Mesenchymal stem cell (in vitro differentiated cells and primary cell): ENCODE results near the gene RMND1.

ENCODE experiments used
- DNase-seq: peaks from one replicate; pipeline ENCODE4 v3.0.0-alpha.2; 2013
- H2AFZ ChIP-seq: one replicate; pipeline ENCODE4 v1.6.1; 2013; ENCODE audit warnings: low read depth, mild to moderate bottlenecking, control low read depth, inconsistent platforms, low read length, moderate library complexity
- H2AK5ac ChIP-seq: 2 replicates; pipeline ENCODE4 v1.6.1; 2013; ENCODE audit warnings: low read length, moderate library complexity, mild to moderate bottlenecking, inconsistent platforms; ENCODE audit not compliant: severe bottlenecking
- H2BK120ac ChIP-seq: one replicate; pipeline ENCODE4 v1.6.1; 2013; ENCODE audit warnings: low read depth, mild to moderate bottlenecking, inconsistent platforms, low read length, moderate library complexity
- H2BK12ac ChIP-seq, 2 experiments: one replicate each; pipeline ENCODE4 v1.6.1; 2013; ENCODE audit warnings: inconsistent platforms in 2 of 2, low read length in 2 of 2, mild to moderate bottlenecking in 2 of 2, moderate library complexity in 2 of 2, control low read depth in 1 of 2
- H2BK15ac ChIP-seq: one replicate; pipeline ENCODE4 v1.6.1; 2013; ENCODE audit warnings: mild to moderate bottlenecking, low read depth, inconsistent platforms; ENCODE audit not compliant: poor library complexity, severe bottlenecking
- H2BK5ac ChIP-seq: 2 replicates; pipeline ENCODE4 v1.6.1; 2013; ENCODE audit warnings: low read depth, mild to moderate bottlenecking, low read length, control low read depth, inconsistent platforms; ENCODE audit not compliant: poor library complexity, severe bottlenecking
- H3K14ac ChIP-seq, 2 experiments: one replicate each; pipeline ENCODE4 v1.6.1; 2013; ENCODE audit warnings: inconsistent platforms in 2 of 2, low read length in 2 of 2, control low read depth in 1 of 2, mild to moderate bottlenecking in 1 of 2, moderate library complexity in 1 of 2
- H3K18ac ChIP-seq, 2 experiments: one replicate each; pipeline ENCODE4 v1.6.1; 2013; ENCODE audit warnings: inconsistent platforms in 2 of 2, low read length in 2 of 2, control low read depth in 1 of 2, low read depth in 1 of 2, mild to moderate bottlenecking in 1 of 2
- H3K23ac ChIP-seq, 2 experiments: one replicate each; pipeline ENCODE4 v1.6.1; 2013; ENCODE audit warnings: inconsistent platforms in 2 of 2, low read length in 2 of 2, mild to moderate bottlenecking in 2 of 2, moderate library complexity in 2 of 2, control low read depth in 1 of 2
- H3K27ac ChIP-seq: 2 replicates; pipeline ENCODE4 v1.5.1; 2013; ENCODE audit warnings: mild to moderate bottlenecking, moderate library complexity, low read length, control low read depth, inconsistent platforms; ENCODE audit not compliant: poor library complexity, severe bottlenecking
- H3K27me3 ChIP-seq, 2 experiments: 2 replicates each; pipeline versions ENCODE4 v1.6.1 to v1.7.0; 2013; ENCODE audit warnings: low read length in 2 of 2, mild to moderate bottlenecking in 2 of 2, moderate library complexity in 2 of 2, control low read depth in 1 of 2, inconsistent platforms in 1 of 2; ENCODE audit not compliant: control insufficient read depth in 1 of 2, insufficient read depth in 1 of 2
- H3K36me3 ChIP-seq, 2 experiments: 2 replicates each; pipeline versions ENCODE4 v1.6.1 to v1.7.0; 2013; ENCODE audit warnings: low read length in 2 of 2, control low read depth in 1 of 2, inconsistent platforms in 1 of 2, low read depth in 1 of 2, mild to moderate bottlenecking in 1 of 2; ENCODE audit not compliant: insufficient read depth in 2 of 2, control insufficient read depth in 1 of 2
- H3K4ac ChIP-seq, 2 experiments: one replicate each; pipeline ENCODE4 v1.6.1; 2013; ENCODE audit warnings: inconsistent platforms in 2 of 2, low read length in 2 of 2, mild to moderate bottlenecking in 2 of 2, moderate library complexity in 2 of 2, control low read depth in 1 of 2, low read depth in 1 of 2
- H3K4me1 ChIP-seq: 2 replicates; pipeline ENCODE4 v1.6.1; 2013; ENCODE audit warnings: low read depth, low read length, control low read depth; ENCODE audit not compliant: control insufficient read depth, insufficient read depth
- H3K4me2 ChIP-seq: 2 replicates; pipeline ENCODE4 v1.6.1; 2013; ENCODE audit warnings: low read length, mild to moderate bottlenecking, inconsistent platforms; ENCODE audit not compliant: poor library complexity, severe bottlenecking
- H3K4me3 ChIP-seq, 2 experiments: 2 replicates each; pipeline versions ENCODE4 v1.5.1 to v1.7.0; 2013; ENCODE audit warnings: low read length in 2 of 2, mild to moderate bottlenecking in 2 of 2, control low read depth in 1 of 2, low read depth in 1 of 2; ENCODE audit not compliant: insufficient read depth in 1 of 2
- H3K79me1 ChIP-seq: replicated peaks from 2 replicates; pipeline ENCODE4 v1.6.1; 2013; ENCODE audit warnings: mild to moderate bottlenecking, control low read depth, low read length, inconsistent platforms; ENCODE audit not compliant: poor library complexity, severe bottlenecking
- H3K9ac ChIP-seq: 2 replicates; pipeline ENCODE4 v1.7.0; 2013; ENCODE audit warnings: mild to moderate bottlenecking, low read length, moderate library complexity
- H3K9me3 ChIP-seq: 2 replicates; pipeline ENCODE4 v1.7.0; 2013; ENCODE audit warnings: mild to moderate bottlenecking, low read length; ENCODE audit not compliant: control insufficient read depth
- H4K8ac ChIP-seq: one replicate; pipeline ENCODE4 v1.6.1; 2013; ENCODE audit warnings: inconsistent platforms, mild to moderate bottlenecking, low read length, moderate library complexity
- H4K91ac ChIP-seq: one replicate; pipeline ENCODE4 v1.6.1; 2013; ENCODE audit warnings: mild to moderate bottlenecking, low read length, inconsistent platforms
- WGBS: methylation state at CpG from one replicate; pipeline ENCODE4 v1.1.7; 2013; ENCODE audit warnings: mixed read lengths; 5-methylcytosine and 5-hydroxymethylcytosine counted together

RMND1 gene

GRCh38 chr6:151413372-151414145, 38.4 kb downstream of the RMND1 start:
- H3K4me3 ChIP-seq: no peak overlapping the region
- 94% methylated on average over 8 of the region's 8 CpGs for WGBS
- H3K9ac ChIP-seq: no peak overlapping the region
- H3K23ac ChIP-seq: no peak overlapping the region
- H2BK5ac ChIP-seq: no peak overlapping the region
- H2AFZ ChIP-seq: no peak overlapping the region
- H4K91ac ChIP-seq: no peak overlapping the region
- no peaks in the 10 kb centered on the region for H3K4me1 ChIP-seq
- DNase-seq: no peak
- no peak overlapping the region for H3K14ac ChIP-seq
- H3K4ac ChIP-seq: no peak overlapping the region
- H2AK5ac ChIP-seq: no peak overlapping the region
- H3K4me2 ChIP-seq: no peak overlapping the region
- peaks cover 16% of the 10 kb centered on the region for H3K79me1 ChIP-seq
- no peaks in the 10 kb centered on the region for H3K27me3 ChIP-seq
- H2BK120ac ChIP-seq: no peak overlapping the region
- H3K18ac ChIP-seq: no peak overlapping the region
- H3K9me3 ChIP-seq: no peaks in the 10 kb centered on the region
- H4K8ac ChIP-seq: no peak overlapping the region
- H3K27ac ChIP-seq: no peak overlapping the region
- no peak overlapping the region for H2BK15ac ChIP-seq
- no peak overlapping the region for H2BK12ac ChIP-seq
- H3K36me3 ChIP-seq: peaks cover 49 to 93% of the 10 kb centered on the region in 2 experiments

GRCh38 chr6:151412909-151413308, 39.0 kb downstream of the RMND1 start:
- H3K4ac ChIP-seq: no peak overlapping the region
- H2AK5ac ChIP-seq: no peak overlapping the region
- H4K91ac ChIP-seq: no peak overlapping the region
- no peak overlapping the region for H3K9ac ChIP-seq
- no peak overlapping the region for H2AFZ ChIP-seq
- no peaks in the 10 kb centered on the region for H3K4me1 ChIP-seq
- H3K36me3 ChIP-seq: peaks cover 48 to 93% of the 10 kb centered on the region in 2 experiments
- H3K9me3 ChIP-seq: no peaks in the 10 kb centered on the region
- H2BK12ac ChIP-seq: no peak overlapping the region
- no peak overlapping the region for H3K18ac ChIP-seq
- H3K23ac ChIP-seq: no peak overlapping the region
- H3K4me2 ChIP-seq: no peak overlapping the region
- no peak overlapping the region for H3K14ac ChIP-seq
- no peak overlapping the region for H2BK15ac ChIP-seq
- H3K27ac ChIP-seq: no peak overlapping the region
- peaks cover 14% of the 10 kb centered on the region for H3K79me1 ChIP-seq
- H2BK5ac ChIP-seq: no peak overlapping the region
- H4K8ac ChIP-seq: no peak overlapping the region
- H3K27me3 ChIP-seq: no peaks in the 10 kb centered on the region
- WGBS: 98% methylated on average over 3 of the region's 3 CpGs
- no peak overlapping the region for H2BK120ac ChIP-seq
- no peak overlapping the region for H3K4me3 ChIP-seq
- DNase-seq: no peak

- WGBS: 95% methylated on average over 7 of the region's 7 CpGs
- no peak overlapping the region for H2BK15ac ChIP-seq
Observed at GRCh38 chr6:151409679-151410078, 42.2 kb downstream of the RMND1 start.

GRCh38 chr6:151409260-151409659, 42.7 kb downstream of the RMND1 start:
- no peak overlapping the region for H3K27ac ChIP-seq
- no peak overlapping the region for H2AK5ac ChIP-seq
- no peak overlapping the region for H4K91ac ChIP-seq
- no peak overlapping the region for H2BK120ac ChIP-seq
- H3K18ac ChIP-seq: no peak overlapping the region
- no peaks in the 10 kb centered on the region for H3K27me3 ChIP-seq
- no peak overlapping the region for H3K4me3 ChIP-seq
- H3K36me3 ChIP-seq: peaks cover 54 to 91% of the 10 kb centered on the region in 2 experiments
- H3K23ac ChIP-seq: no peak overlapping the region
- peaks cover 16% of the 10 kb centered on the region for H3K79me1 ChIP-seq
- no peak overlapping the region for H4K8ac ChIP-seq
- no peak overlapping the region for H2BK15ac ChIP-seq
- H3K4me1 ChIP-seq: no peaks in the 10 kb centered on the region
- no peak overlapping the region for H2BK5ac ChIP-seq
- H3K9ac ChIP-seq: no peak overlapping the region
- no peaks in the 10 kb centered on the region for H3K9me3 ChIP-seq
- H2AFZ ChIP-seq: no peak overlapping the region
- WGBS: 98% methylated on average over 2 of the region's 2 CpGs
- DNase-seq: no peak
- H3K14ac ChIP-seq: no peak overlapping the region
- no peak overlapping the region for H3K4me2 ChIP-seq
- H2BK12ac ChIP-seq: no peak overlapping the region
- H3K4ac ChIP-seq: no peak overlapping the region

More at GRCh38 chr6:151409679-151410078, 42.2 kb downstream of the RMND1 start:
- no peak for DNase-seq
- Histone ChIP-seq H3K4ac (no peak overlapping the region), H2BK5ac (no peak overlapping the region), H2AK5ac (no peak overlapping the region), H3K14ac (no peak overlapping the region), H3K18ac (no peak overlapping the region), H2AFZ (no peak overlapping the region), H3K23ac (no peak overlapping the region), H3K27ac (no peak overlapping the region), H3K79me1 (peaks cover 16% of the 10 kb centered on the region), H2BK12ac (no peak overlapping the region), H3K4me3 (no peak overlapping the region), H3K4me2 (no peak overlapping the region), H2BK120ac (no peak overlapping the region), H4K91ac (no peak overlapping the region), H3K36me3 (peaks cover 52 to 91% of the 10 kb centered on the region in 2 experiments), H3K9ac (no peak overlapping the region), H4K8ac (no peak overlapping the region), H3K27me3 (no peaks in the 10 kb centered on the region), H3K9me3 (no peaks in the 10 kb centered on the region), H3K4me1 (no peaks in the 10 kb centered on the region)
